Caco-2 (cell line): ENCODE data around the gene YIF1A. TPM values are rescaled to one million over a fixed set of nuclear protein-coding genes. Genes with fewer than 3 reads are reported as not detected.

ENCODE experiments used
- BruUV-seq: library from RNA; stranded (reverse); fragments of 400-500 nt; replicated peaks from 2 replicates; lab custom pipeline; 2021; lab: Mats Ljungman, UMichigan
- CTCF ChIA-PET: fragments of 300-600 bp; sonication (Branson Sonifier 250); formaldehyde crosslinking; loops from one replicate; lab custom pipeline; 2022; ENCODE audit warnings: antibody characterized with exemption; lab: Charles Lee
- POLR2A ChIA-PET: fragments of 300-600 bp; sonication (Branson Sonifier 250); formaldehyde crosslinking; loops from one replicate; lab custom pipeline; 2022; ENCODE audit warnings: antibody characterized with exemption; lab: Charles Lee
- DNase-seq, 2 experiments: peaks; one replicate each; pipeline versions ENCODE4 v3.0.0 to v3.0.0-alpha.2; 2020 to 2022
- H3K27me3 ChIP-seq: replicated peaks from 2 replicates; pipeline ENCODE4 v1.6.0; 2011; ENCODE audit warnings: low read length; ENCODE audit not compliant: control insufficient read depth, insufficient read depth
- H3K36me3 ChIP-seq: 2 replicates; pipeline ENCODE4 v1.5.1; 2011; ENCODE audit warnings: low read length; ENCODE audit not compliant: control insufficient read depth, insufficient read depth
- H3K4me1 ChIP-seq: fragments of 250-450 bp; sonication (Bioruptor Pico); 2 replicates; pipeline ENCODE4 v1.5.1; 2020; ENCODE audit warnings: mild to moderate bottlenecking
- H3K4me3 ChIP-seq: 2 replicates; pipeline ENCODE4 v1.5.1; 2011; ENCODE audit warnings: low read depth, mild to moderate bottlenecking, control low read depth, low read length
- H3K9me3 ChIP-seq: fragments of 250-450 bp; sonication (Bioruptor Pico); 2 replicates; pipeline ENCODE4 v1.5.1; 2020; ENCODE audit warnings: mild to moderate bottlenecking, moderate library complexity
- H3K27ac Mint-ChIP-seq: one replicate; pipeline ENCODE4 v1.8.0; 2022; ENCODE audit warnings: mixed read lengths; ENCODE audit not compliant: unreplicated experiment
- H3K27me3 Mint-ChIP-seq: one replicate; pipeline ENCODE4 v1.8.0; 2022; ENCODE audit warnings: mixed read lengths; ENCODE audit not compliant: insufficient read depth, unreplicated experiment
- H3K36me3 Mint-ChIP-seq: one replicate; pipeline ENCODE4 v1.8.0; 2022; ENCODE audit warnings: mild to moderate bottlenecking, mixed read lengths; ENCODE audit not compliant: insufficient read depth, unreplicated experiment
- H3K4me1 Mint-ChIP-seq: one replicate; pipeline ENCODE4 v1.8.0; 2022; ENCODE audit warnings: low read depth, mixed read lengths; ENCODE audit not compliant: unreplicated experiment
- H3K4me3 Mint-ChIP-seq: one replicate; pipeline ENCODE4 v1.8.0; 2022; ENCODE audit warnings: mild to moderate bottlenecking, moderate library complexity, mixed read lengths; ENCODE audit not compliant: unreplicated experiment
- H3K9me3 Mint-ChIP-seq: one replicate; pipeline ENCODE4 v1.8.0; 2022; ENCODE audit warnings: mixed read lengths; ENCODE audit not compliant: unreplicated experiment
- intact Hi-C: fragments of 100-400 bp; cut with micrococcal nuclease; formaldehyde crosslinking; loops from one replicate; pipeline ENCODE4 v1.10.0; 2022; ENCODE audit not compliant: unreplicated experiment
- total RNA-seq: library from RNA; stranded (reverse); gene quantifications from 2 replicates; pipeline ENCODE4 v1.2.3, GENCODE V29; 2022
- TF ChIP-seq, protein P1 (sequence below), 2 experiments: fragments of 200-600 bp in 1 of 2; IDR thresholded peaks; 1 replicate in 1 of 2; 2 replicates in 1 of 2; pipeline versions ENCODE4 v1.5.1 to v1.8.0; 2011 to 2022; ENCODE audit warnings: antibody characterized with exemption in 1 of 2, control low read depth in 1 of 2, inconsistent platforms in 1 of 2, low read depth in 1 of 2, low read length in 1 of 2, mild to moderate bottlenecking in 1 of 2, moderate library complexity in 1 of 2; ENCODE audit not compliant: insufficient read depth in 1 of 2, severe bottlenecking in 1 of 2, unreplicated experiment in 1 of 2

Gene YIF1A
- total RNA-seq, 1 experiment from 2014 or later, result 159 TPM

DNA sequence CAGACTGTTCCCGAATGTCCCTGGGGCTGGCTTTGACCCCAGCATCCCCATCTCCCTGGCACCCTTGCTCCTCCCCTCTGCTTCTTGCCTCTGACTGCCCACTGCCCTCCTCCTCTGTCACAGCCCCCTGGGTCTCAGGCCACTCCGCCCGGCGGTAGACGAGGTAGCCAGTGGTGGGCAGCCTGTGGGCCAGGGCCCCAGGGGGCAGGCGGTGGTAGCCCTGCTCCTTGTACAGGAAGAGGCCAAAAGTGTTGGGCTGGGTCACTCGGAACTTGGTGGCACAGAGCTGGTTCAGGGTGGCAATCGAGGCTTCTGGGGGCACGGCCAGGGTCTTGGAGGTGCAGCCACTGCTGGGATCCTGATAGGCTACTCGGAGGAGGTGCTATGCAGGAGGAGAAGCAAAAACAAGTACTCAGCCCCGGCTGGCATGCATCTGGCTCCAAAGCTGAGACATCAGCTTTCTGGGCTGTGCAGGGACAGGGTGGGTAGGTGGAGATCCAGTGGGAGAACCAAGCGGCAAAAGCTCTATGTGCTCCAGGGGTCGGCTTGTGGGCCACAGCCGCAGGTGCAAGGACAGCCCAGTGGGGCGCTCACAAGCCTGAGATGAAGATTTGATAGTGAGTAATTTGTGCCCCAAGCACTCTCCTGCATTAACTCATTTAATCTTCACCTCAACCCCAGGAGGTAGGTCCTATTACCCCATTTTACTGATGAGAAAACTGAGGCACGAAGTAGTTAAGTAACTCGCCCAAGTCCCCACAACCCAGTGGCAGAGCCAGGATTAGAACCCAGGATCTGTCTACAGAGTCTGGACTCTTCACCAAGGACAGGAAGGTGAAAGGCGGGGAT is 43.7 kb upstream of the YIF1A start:
- intact Hi-C loops, result no loop called here
- H3K36me3 ChIP-seq, result no peaks in the 10 kb centered on the region
- no peak overlapping the region for H3K4me3 ChIP-seq
- Mint-ChIP-seq H3K4me1 (peaks cover 18% of the 10 kb centered on the region), H3K27ac (no peak overlapping the region), H3K36me3 (peaks cover 21% of the 10 kb centered on the region), H3K27me3 (no peaks in the 10 kb centered on the region), H3K9me3 (no peaks in the 10 kb centered on the region), H3K4me3 (no peak overlapping the region)
- CTCF ChIA-PET, result interaction anchor here (1.1 to 2.0 kb wide), 2 partner anchors 20 to 43 kb away, joined by 3 to 8 read pairs; partner anchors contain the start of gene YIF1A
- H3K27me3 ChIP-seq, result no peaks in the 10 kb centered on the region
- DNase-seq, result no peak
- no peaks in the 10 kb centered on the region for H3K9me3 ChIP-seq
- POLR2A ChIA-PET, result no interaction called here
- BruUV-seq, result no TSS peak
- H3K4me1 ChIP-seq, result peaks cover 22% of the 10 kb centered on the region
- TF ChIP-seq, protein P1, sequence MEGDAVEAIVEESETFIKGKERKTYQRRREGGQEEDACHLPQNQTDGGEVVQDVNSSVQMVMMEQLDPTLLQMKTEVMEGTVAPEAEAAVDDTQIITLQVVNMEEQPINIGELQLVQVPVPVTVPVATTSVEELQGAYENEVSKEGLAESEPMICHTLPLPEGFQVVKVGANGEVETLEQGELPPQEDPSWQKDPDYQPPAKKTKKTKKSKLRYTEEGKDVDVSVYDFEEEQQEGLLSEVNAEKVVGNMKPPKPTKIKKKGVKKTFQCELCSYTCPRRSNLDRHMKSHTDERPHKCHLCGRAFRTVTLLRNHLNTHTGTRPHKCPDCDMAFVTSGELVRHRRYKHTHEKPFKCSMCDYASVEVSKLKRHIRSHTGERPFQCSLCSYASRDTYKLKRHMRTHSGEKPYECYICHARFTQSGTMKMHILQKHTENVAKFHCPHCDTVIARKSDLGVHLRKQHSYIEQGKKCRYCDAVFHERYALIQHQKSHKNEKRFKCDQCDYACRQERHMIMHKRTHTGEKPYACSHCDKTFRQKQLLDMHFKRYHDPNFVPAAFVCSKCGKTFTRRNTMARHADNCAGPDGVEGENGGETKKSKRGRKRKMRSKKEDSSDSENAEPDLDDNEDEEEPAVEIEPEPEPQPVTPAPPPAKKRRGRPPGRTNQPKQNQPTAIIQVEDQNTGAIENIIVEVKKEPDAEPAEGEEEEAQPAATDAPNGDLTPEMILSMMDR (IDR thresholded peaks at IDR 0.05; ENCODE audit: insufficient read depth in 1 of 2, low read depth in 1 of 2, low read length in 1 of 2, severe bottlenecking in 1 of 2, unreplicated experiment in 1 of 2), result no peak

- TF ChIP-seq, protein P1 (IDR thresholded peaks at IDR 0.05; ENCODE audit: insufficient read depth in 1 of 2, low read depth in 1 of 2, low read length in 1 of 2, severe bottlenecking in 1 of 2, unreplicated experiment in 1 of 2), result no peak
- H3K9me3 ChIP-seq, result no peaks in the 10 kb centered on the region
- H3K4me1 ChIP-seq, result peaks cover 28% of the 10 kb centered on the region
- Mint-ChIP-seq H3K4me3 (no peak overlapping the region), H3K36me3 (peaks cover 21% of the 10 kb centered on the region), H3K27ac (no peak overlapping the region), H3K9me3 (no peaks in the 10 kb centered on the region), H3K4me1 (peaks cover 24% of the 10 kb centered on the region), H3K27me3 (no peaks in the 10 kb centered on the region)
- no TSS peak for BruUV-seq
- no peaks in the 10 kb centered on the region for H3K36me3 ChIP-seq
- DNase-seq, result no peak
- POLR2A ChIA-PET, result no interaction called here
- H3K4me3 ChIP-seq, result no peak overlapping the region
- CTCF ChIA-PET, result interaction anchor here (1.1 to 2.0 kb wide), 2 partner anchors 19 to 43 kb away, joined by 3 to 8 read pairs; partner anchors contain the start of gene YIF1A
- no peaks in the 10 kb centered on the region for H3K27me3 ChIP-seq
- intact Hi-C loops, result no loop called here
Measured at GRCh38 chr11:66331542-66332370, 42.8 kb upstream of the YIF1A start.

DNA sequence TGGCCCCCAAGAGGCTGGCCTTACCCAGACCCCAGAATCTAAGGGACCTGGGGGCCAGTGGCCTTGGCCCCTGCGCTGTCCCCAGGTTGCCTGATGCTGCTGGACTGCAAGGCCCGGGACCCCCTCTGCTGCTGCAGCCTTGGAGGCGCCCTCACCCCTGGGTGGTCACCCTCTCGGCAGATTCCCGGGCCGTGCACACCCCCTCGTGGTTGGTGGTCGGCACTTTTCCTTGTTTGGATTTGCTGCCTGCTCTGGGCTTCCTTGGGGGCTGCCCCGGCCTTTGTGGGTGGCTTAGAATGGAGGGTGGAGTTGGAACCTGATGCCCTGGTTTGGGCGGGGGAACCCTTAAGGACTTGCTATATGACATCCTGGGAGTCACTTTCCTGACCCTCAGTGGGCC is 42.0 kb upstream of the YIF1A start:
- Mint-ChIP-seq H3K27ac (no peak overlapping the region), H3K9me3 (no peaks in the 10 kb centered on the region), H3K4me3 (no peak overlapping the region), H3K27me3 (no peaks in the 10 kb centered on the region), H3K36me3 (peaks cover 14% of the 10 kb centered on the region), H3K4me1 (peaks cover 17% of the 10 kb centered on the region)
- BruUV-seq, result no TSS peak
- TF ChIP-seq, protein P1 (IDR thresholded peaks at IDR 0.05; ENCODE audit: insufficient read depth in 1 of 2, low read depth in 1 of 2, low read length in 1 of 2, severe bottlenecking in 1 of 2, unreplicated experiment in 1 of 2), result no peak
- H3K27me3 ChIP-seq, result no peaks in the 10 kb centered on the region
- intact Hi-C loops, result no loop called here
- no peak for DNase-seq
- POLR2A ChIA-PET, result no interaction called here
- peaks cover 28% of the 10 kb centered on the region for H3K4me1 ChIP-seq
- no peak overlapping the region for H3K4me3 ChIP-seq
- no peaks in the 10 kb centered on the region for H3K36me3 ChIP-seq
- H3K9me3 ChIP-seq, result no peaks in the 10 kb centered on the region
- CTCF ChIA-PET, result interaction anchor here (0.6 to 2.0 kb wide), 2 partner anchors 14 to 19 kb away, joined by 3 to 8 read pairs; partner anchors contain the start of gene CD248
